NCI-H526 (cell line): Measurements from ENCODE around the gene ADPRM.
"Not testable (repeated sequence)": the region's sequence is repeated elsewhere in the genome, so short reads cannot be mapped to it uniquely, and the experiment has no call there.

Experiments
- DNase-seq, 2 experiments: peaks; one replicate each; lab custom pipeline; 2025; lab: John Stamatoyannopoulos, UW

ADPRM gene, protein sequence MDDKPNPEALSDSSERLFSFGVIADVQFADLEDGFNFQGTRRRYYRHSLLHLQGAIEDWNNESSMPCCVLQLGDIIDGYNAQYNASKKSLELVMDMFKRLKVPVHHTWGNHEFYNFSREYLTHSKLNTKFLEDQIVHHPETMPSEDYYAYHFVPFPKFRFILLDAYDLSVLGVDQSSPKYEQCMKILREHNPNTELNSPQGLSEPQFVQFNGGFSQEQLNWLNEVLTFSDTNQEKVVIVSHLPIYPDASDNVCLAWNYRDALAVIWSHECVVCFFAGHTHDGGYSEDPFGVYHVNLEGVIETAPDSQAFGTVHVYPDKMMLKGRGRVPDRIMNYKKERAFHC

DNA sequence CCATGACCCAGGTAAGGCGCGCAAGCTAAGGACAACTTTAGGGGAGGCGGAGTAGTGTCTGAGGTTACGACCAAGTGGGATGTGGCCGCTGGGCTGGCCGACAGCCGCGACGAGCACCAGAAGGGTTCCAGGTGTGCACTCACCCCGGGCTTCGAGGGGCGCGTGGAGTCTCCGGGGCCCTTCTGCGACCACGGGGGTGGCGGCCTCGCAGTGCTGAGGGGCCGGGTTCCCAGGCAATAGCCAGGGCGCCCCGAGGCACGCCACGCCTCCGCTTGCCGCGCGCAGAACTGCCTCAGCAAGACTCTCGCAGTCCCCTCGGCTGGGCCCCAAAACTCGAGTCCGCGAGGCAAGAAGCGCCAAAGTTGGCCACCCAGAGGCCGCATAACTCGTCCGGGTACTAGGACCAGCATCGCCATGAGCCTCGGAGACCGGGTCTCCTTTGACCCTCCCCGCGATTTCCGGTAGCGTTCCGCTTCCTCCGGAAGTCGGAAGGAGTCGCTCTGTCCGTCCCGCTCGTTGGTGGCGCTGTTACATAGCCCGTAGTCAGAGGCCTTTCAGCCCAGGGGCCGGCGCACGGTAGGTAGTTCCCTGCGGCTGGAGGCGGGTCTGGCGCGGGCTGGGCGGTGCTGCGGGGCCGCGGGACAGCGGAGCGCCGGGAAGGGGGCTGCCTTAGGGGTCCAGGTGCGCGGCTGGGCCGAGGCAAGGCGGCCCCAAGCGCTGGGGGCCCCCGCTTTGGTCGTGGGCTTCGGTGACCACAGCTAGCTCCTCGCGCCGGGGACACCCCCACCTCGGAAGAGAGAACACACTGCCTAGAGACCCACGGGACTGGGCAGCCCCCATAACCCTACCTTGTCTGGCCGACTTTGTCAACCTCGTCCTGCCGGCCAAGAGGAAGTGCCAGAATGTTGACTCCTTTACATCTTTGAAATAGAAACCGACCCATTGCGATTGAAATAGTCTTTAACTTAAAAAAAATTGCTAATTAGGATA lies at the start of gene ADPRM, which contains the start of gene SCO1:
Gene ADPRM (plus strand): TSS at position 503 of the 990 bp plus-strand sequence. CDS start 7,333 bp downstream, outside the sequence.
Gene SCO1 (minus strand): TSS at position 442 of the 990 bp plus-strand sequence. CDS start 26 bp downstream, at position 416.
- peak; percentile 84 to 95 for DNase-seq

DNA sequence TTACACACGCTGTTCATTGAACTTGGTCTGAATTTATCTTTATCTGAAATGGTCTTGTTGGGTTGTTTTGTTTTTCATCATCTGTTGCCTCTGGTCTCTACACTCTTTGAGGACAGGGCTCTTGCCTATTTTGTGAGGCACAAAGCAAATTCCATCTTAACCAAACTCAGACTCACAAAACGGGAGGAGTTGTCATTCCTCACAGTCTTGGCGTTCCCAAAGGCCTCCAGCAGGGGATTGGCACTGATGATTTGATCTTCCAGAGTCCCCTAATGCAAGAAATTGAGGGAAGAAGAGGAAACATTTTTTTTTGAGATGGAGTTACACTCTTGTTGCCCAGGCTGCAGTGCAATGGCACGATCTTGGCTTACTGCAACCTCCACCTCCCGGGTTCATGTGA lies 49.0 kb upstream of the ADPRM start:
- no peak for DNase-seq

DNA sequence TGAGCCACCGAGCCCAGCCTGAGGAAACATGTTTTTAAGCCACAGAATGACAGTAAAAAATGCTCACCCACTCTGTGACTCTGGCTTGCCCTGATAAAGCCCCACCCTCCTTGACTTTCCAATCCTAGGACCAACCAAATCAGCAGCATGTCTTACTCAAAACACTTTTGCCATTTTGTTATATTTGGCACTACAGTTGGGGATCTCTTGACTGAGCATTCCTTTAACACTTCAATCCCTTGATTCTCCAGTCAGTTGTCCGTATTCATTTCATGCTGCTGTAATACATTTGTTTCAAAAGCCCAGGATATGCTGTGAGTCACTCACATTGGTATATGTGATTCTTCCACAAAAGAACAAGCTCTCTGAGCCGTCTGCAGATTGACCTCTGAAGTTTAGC lies 48.4 kb upstream of the ADPRM start:
- no peak for DNase-seq

DNA sequence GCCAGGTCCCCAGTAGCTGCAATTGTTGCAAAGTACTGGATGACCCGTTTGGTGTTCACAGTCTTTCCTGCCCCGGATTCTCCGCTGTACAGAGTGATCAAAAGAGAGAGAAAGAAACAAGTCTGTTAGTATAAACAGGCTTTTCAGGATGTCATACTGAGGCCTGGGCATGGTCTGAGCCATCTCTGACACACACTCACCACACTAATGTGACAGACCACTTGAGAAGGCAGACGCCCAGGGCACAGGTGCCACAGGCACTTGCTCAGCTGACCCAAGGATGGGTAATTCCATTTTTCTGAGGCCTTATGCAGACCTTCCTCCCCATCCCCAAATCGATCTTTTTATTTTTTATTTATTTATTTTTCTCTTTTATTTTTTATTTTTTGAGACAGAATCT lies 47.8 kb upstream of the ADPRM start:
- no peak for DNase-seq

DNA sequence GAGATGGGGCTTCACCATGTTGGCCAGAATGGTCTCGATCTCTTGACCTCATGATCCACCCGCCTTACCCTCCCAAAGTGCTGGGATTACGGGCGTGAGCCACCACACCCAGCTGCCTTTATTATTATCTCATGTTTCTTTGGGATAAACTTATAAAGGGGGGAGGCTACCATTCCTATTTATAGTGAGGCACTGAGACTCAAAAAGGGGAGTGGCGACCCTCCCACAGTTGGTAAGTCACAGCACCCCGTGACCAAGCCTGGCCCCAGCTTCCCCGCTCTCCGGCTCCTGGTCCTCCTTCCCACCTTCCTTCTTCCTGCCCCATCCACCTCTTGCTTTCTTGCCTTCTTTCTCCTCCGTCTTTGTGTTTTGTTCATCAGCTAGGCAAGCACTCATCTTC lies 45.5 kb upstream of the ADPRM start:
- no peak for DNase-seq

DNA sequence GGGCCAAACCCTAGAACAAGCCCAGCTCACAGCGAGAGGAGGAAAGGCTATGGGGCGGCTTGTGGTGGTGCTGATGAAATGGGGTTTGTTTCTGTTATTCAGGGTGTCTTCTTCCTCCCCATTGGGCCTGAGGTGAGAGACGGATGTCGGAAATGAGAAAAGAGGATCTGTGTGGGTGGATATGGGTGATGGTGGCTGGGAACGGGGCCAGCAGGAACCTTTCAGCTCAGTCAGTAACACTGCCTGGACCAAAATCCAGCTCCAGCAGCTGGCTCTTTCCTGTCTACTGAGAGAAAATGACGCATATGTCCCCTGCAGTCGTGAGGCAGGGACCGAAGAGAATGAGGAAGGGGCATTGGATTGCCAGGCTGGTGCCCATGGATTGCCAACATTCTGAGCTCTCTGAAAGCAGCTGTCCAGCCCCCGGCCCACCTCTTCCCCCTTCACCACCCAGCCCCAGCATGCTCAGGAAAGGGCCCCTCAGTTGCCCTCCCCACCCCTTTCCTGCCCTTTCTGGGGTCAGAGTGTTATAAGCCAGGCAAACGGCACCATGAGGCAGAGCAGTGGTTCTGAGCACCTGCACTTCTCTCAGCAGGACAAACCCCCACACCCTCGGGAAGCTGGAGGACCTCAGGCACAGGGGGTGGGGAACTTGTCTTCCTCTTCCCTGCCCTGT lies 44.3 kb upstream of the ADPRM start:
- no peak for DNase-seq

DNA sequence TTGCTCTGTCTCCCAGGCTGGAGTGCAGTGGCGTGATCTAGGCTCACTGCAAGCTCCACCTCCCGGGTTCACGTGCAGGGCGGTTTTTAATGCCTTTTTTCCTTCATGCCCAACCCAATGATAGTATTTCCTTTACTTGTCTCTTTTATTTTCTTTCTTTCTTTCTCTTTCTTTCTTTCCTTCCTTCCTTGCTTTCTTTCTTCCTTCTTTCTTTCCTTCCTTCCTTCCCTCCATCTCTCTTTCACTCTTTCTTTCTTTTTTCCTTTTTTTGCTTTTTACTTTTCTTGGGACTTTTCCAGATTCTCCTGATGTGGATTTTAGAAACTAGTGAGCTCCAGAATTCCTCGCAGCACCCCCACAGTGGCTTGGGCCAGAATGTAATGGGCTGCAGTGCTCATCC lies 43.4 kb upstream of the ADPRM start:
- DNase-seq: no peak

DNA sequence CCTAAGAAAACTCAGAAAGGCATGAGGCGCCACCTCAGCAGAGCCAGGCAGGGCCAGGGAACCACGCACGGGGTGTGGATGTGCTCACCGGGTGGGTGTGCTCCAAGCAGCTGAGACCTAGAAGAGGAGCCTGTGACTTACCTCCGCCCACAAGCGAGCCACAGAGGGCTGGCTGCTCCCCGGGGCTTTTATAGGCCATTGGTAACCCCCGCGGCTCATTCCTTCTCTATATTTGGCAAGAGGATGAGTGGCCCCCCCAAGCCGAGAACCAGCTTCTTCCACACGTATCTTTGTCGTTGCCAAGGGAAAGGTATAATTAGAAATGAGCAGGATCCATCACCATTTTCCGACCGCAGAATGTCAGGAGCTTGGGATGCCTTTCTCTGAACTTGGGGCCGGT lies 40.2 kb upstream of the ADPRM start, which contains the start of gene MYH3:
Gene MYH3 (minus strand): TSS at position 162 of the 400 bp plus-strand sequence. CDS start 2,245 bp downstream, outside the sequence.
- no peak for DNase-seq

DNA sequence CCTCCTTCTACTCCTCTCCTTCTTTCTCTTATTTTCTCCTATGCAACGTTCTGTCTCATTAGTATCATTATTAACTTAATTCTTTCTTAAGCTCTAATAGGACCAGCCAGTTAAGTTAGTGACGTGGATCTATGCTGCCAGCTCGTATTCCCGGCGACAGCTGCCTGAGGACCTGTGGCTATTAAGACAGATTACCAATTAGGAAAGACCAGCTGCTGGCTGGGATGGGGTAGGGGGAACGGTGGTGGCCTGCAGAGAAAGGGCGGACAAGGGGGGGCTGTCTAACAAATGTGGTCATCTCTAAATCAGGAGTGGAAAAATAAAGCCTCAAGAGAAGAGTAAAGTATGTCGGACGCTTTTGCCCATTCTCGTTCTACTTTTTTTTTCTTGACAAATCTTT lies 39.5 kb upstream of the ADPRM start:
- no peak for DNase-seq

DNA sequence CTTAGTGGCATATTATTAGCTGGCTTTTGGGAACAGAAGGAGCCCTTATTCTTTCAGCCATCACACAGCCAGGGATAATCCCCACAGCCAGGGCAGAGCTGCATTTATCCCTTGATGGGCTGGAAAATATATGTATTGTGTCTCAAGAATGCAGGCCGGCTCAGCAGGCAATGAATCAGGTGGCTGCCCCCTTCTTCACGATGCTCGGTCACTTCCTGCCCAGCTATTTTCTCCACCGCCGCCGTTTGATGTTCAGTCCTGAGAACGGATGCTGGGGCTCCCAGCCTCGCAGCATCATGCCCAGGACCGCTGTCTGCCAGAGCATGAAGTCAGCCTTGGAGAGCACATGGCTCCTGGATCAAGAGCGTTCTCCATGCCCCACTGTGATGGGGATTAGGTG lies 36.0 kb upstream of the ADPRM start:
- DNase-seq: no peak

DNA sequence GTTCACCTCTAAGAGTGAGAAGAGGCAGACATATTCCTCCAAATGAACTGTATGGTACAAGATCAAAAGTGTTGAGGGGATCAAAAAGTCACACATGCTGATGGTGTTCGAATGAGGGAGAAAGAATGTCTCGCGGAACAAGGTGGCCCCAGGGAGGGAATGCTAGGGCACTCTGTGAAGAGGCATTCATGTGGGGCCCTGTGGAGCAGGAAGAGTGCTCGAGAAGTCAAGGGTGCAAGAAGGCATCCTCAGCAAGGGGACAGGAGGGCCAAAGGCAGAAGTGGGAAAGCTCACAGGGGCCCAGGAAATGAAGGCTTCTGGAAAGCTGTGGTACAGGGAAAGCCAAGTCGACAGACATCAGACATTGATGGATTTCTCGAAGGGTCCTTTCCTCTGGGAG lies 34.2 kb upstream of the ADPRM start:
- DNase-seq: no peak

DNA sequence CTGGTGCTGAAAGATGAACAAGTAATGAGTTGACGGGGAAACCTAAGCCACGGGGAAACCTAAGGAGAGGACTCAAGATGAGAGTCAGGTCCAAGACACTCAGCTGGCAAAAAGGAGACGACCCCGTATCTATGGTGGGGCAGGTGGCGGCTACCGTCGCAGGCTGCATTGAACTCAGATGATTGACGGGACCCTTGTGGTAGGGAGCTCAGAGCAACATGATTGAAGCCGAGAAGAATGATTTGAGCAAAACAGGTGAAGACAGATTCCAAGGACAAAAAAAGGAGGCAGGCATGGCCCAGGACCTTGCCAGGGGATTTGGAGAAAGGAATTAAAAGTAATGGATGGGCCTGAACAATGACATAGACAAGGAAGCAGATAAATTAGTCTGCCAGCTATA lies 32.8 kb upstream of the ADPRM start:
- DNase-seq: no peak

DNA sequence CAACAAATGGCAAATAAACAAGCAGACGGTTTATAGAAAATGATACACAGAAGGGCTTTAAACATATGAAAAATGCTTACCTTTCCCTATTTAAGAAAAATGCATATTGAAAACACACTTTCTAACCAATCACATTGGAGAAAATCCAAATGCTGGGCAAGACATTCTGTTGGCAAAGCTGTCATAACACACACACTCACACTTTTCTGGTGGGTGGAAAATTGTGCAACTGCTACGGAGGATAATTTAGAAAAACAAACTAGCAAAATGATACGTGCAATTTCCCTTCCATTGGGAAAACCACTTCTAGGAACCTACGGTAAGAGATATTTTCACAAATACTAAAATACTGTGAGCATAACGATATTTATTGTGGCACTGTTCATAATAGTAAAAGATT lies 30.5 kb upstream of the ADPRM start:
- DNase-seq: no peak

DNA sequence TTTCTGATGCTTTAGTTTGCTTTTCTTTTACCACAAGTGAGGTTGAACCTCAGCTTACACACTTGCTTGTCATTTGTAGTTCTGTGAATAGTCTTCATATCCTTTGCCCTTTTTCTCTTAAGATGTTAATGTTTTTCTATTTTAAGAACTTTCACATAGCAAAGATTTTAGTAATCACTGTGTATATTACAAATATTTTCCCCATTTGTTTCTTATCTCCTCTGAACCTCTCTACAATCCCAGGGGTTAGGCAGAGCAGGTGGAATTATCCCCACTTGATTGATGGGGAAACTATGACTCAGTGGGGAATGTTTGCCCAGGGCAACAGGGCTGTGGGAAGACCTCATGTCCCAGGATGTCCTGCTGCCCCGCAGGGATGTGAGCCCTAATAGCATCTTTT lies 28.6 kb upstream of the ADPRM start:
- DNase-seq: no peak

DNA sequence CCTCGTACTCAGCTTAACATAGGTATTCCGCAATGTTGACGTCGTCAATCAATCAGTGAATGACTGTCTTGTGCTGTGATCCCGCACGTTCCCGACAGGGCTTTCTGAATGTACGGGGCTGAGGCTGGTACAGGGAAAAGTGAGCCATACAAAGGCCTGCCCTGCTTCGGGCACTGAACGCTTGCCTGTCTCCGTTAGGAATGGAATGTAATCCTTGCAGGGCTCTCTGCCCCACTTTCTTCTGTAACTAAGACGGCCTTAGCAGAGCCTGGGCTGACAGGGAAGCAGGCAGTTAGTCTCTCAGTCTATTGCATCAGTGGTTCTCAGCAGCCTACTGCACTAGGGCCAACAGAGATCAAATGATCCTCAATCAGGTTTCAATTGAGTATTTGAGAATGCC lies 24.1 kb upstream of the ADPRM start:
- no peak for DNase-seq

DNA sequence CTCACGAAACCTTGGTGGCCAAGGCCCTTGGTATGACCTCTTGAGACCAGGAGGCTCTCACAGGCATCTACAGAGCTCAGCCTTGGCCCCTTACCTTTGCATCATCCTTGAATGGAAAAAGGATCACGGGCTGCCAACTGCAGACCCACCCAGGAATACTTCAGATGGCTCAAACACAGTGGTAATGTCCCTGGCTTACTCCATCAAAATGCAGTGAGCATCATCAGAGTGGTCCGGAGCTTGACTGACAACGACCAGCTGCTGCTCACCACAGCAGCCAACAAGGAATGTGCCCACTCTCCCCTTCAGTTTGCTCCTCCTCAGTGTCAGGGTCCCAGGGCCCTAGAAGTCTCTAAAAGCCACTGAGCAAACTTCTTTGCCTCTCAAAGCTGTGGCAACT lies 22.7 kb upstream of the ADPRM start:
- DNase-seq: no peak

DNA sequence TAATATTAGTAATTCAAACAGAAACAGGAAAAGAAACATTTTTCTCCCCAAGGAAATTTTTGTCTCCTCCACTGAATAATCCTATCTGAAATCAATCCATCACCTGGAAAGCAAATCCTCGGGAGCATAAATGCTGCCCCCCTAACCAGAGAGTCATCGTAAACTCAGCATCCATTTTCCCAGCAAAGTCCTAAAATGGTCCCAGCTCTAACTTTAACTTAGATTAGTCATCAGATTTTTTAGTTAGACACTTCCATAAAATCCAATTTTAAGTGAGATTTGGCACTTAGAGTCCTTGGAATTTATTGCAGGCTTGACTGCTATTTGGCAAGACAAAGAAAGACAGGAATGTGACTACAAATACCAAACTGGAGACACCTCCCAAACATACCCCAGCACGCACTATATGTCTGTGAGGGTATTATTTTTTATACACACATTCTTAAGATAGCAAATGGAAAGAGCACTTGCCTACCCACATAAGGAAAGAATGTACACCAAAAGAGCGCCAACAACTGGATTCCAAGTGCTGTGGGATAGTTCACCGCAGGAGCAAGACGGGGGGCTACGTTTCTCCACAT lies 15.4 kb upstream of the ADPRM start:
- DNase-seq: no peak

DNA sequence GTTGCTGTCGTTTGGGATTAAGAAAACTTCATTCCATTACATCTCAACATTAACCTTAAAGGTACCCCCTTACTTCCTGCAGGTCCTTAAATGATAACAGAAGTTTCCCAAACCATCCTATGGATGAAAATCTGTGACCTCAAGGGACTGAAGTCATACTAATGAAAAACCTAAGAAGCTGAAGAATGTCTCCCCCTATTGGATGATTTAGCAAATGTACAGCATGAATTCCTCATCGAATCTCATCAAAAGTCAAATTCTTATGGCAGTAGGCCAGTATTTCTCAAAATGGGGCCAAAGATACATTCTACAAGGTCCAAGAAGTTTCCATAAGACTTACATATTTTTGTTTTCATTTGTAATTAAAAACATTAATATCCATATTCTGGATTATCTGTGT lies 13.5 kb upstream of the ADPRM start:
- peak; percentile 2 to 14 for DNase-seq

DNA sequence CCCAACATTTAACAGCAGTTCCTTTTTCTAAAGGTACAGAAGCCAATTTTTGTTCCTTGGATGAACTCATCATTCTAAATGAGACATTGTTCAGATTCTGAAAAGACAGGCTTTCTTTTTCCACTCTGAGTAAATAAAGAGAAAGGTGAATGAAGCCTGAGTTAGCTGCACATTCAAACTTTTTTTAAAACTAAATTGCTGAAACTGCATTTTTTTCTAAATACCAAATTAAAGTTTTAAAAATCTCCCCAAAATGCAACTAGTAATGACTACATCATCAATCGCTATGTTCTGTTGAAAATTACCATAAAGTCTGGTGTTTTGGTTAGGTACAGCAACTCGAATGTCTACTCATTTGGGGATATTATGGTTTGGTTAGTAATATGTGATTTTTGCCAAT lies 9.9 kb upstream of the ADPRM start:
- no peak for DNase-seq

DNA sequence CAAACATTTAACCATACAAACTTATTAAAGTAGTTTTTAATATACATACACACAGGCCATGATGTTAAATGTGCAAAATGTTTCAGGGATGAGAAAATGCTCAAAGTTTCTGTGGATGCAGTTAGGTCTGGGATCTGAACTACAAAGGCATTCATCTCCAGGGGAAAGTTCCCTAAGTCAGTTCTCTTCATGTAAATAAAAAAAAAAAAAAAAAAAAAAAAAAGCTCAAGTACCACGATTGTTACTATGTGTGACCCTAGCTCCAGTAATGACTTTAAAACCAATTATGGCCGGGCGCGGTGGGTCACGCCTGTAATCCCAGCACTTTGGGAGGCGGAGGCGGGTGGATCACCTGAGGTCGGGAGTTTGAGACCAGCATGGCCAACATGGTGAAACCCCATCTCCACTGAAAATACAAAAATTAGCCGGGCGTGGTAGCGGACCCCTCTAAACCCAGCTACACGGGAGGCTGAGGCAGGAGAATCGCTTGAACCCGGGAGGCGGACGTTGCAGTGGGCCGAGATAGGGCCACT lies 1.5 kb upstream of the ADPRM start:
- DNase-seq: not testable (repeated sequence)

DNA sequence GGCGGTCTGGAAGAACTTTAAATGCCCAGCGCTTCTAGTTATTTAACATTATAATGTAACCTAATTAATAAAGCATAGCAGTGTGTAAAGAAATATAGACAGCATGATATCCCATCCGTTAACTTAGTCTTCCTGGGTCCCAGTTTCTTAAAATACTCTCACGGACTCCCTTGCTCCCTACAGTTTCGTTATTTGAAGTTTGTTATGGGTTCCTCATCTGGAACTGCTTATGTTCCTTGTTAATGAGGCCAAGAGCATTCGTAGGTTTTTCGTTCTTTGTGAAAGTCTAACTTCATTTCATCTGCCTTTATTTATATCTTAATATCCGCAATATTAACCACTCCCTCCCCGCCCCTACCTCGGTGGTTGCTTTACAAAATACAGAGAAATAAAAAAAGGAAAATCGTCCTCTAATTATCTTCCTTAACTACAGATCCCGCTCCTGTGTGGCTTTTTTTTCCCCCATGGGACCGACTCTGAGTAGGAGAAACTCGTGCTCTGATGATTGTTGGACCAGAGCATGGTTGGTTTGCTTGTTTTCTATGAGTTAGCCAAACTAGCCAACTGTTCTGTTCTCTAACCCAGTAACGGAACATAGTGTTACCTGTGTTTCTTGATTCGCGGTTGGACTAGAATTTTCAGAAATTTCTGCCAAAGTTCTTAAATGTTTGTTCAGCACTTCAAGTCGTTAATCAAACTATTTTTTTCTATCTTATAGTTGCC lies 863 bp downstream of the ADPRM start:
- DNase-seq: peak in 1 of 2 experiments; percentile 4
